HG02798 (cell line): ENCODE data around the gene ENSA.
"Not testable (repeated sequence)": the region's sequence is repeated elsewhere in the genome, so short reads cannot be mapped to it uniquely, and the experiment has no call there.

ENCODE experiments used
- ATAC-seq: cut with Tn5 transposase; IDR thresholded peaks from one replicate; pipeline ENCODE4 v1.9.1; 2021; ENCODE audit warnings: mild to moderate bottlenecking; ENCODE audit not compliant: unreplicated experiment, poor library complexity

The ENSA gene

GRCh38 chr1:150582371-150582770, 47.0 kb downstream of the ENSA start:
- no peak for ATAC-seq

- not testable (repeated sequence) for ATAC-seq
Observed at GRCh38 chr1:150581962-150582361, 47.5 kb downstream of the ENSA start.

GRCh38 chr1:150581437-150581836, 48.0 kb downstream of the ENSA start:
- ATAC-seq: not testable (repeated sequence)

- not testable (repeated sequence) for ATAC-seq
Observed at GRCh38 chr1:150580966-150581365, 48.4 kb downstream of the ENSA start.

- ATAC-seq: peak; percentile 2
Observed at GRCh38 chr1:150579945-150580642, 49.3 kb downstream of the ENSA start.

GRCh38 chr1:150579110-150579944, 50.1 kb downstream of the ENSA start, which contains the start of gene MCL1:
TSS of gene MCL1 (minus strand) at chr1:150579610. CDS start at chr1:150579530, 80 bp downstream.
- peak; percentile 92 for ATAC-seq

- ATAC-seq: no peak
Observed at GRCh38 chr1:150578272-150579109, 50.9 kb downstream of the ENSA start.

- no peak for ATAC-seq
Observed at GRCh38 chr1:150577557-150578271, 51.7 kb downstream of the ENSA start.

GRCh38 chr1:150576794-150577556, 52.4 kb downstream of the ENSA start:
- no peak for ATAC-seq

- no peak for ATAC-seq
Observed at GRCh38 chr1:150576367-150576711, 53.1 kb downstream of the ENSA start.

- no peak for ATAC-seq
Observed at GRCh38 chr1:150575518-150576366, 53.7 kb downstream of the ENSA start.

- ATAC-seq: no peak
Observed at GRCh38 chr1:150575072-150575489, 54.3 kb downstream of the ENSA start.

- ATAC-seq: no peak
Observed at GRCh38 chr1:150574260-150575071, 54.9 kb downstream of the ENSA start.

- ATAC-seq: not testable (repeated sequence)
Observed at GRCh38 chr1:150573648-150574071, 55.8 kb downstream of the ENSA start.

GRCh38 chr1:150572918-150573647, 56.3 kb downstream of the ENSA start:
- no peak for ATAC-seq
